ENCODE results near the gene ASAH2. TPM values are rescaled to one million over a fixed set of nuclear protein-coding genes. Genes with fewer than 3 reads are reported as not detected.
"Not testable (repeated sequence)": the region's sequence is repeated elsewhere in the genome, so short reads cannot be mapped to it uniquely, and the experiment has no call there.

Gene ASAH2
- total and polyA plus RNA-seq, 2 donors from 2014 or later: 0.45 to 1.3 TPM

GRCh38 chr10:50271564-50272250, 20.4 kb upstream of the ASAH2 start:
- FAIRE-seq: no peak
- no peaks in the 10 kb centered on the region for H3K27me3 ChIP-seq (ENCODE audit: control insufficient read depth, insufficient read depth, low read length)
- no peaks in the 10 kb centered on the region for H3K9me3 ChIP-seq (ENCODE audit: control insufficient read depth in 2 of 3, insufficient read depth in 1 of 3, low read length in 3 of 3)
- no peak overlapping the region for H3K27ac ChIP-seq (ENCODE audit: low read depth in 2 of 2, low read length in 2 of 2)
- no peak for DNase-seq
- no peak for TF ChIP-seq CTCF (IDR thresholded peaks at IDR 0.05; ENCODE audit: borderline replicate concordance, extremely low read depth, insufficient read depth)
- intact Hi-C loops (cut with DNase I): no loop called here
- no peaks in the 10 kb centered on the region for H3K4me1 ChIP-seq (ENCODE audit: control insufficient read depth in 2 of 3, insufficient read depth in 2 of 3, low read depth in 1 of 3, low read length in 3 of 3)
- no peak overlapping the region for H3K9ac ChIP-seq (ENCODE audit: low read length in 3 of 3)
- H3K4me3 ChIP-seq (ENCODE audit: low read length in 3 of 3): no peak overlapping the region
- H3K36me3 ChIP-seq (ENCODE audit: control insufficient read depth in 2 of 3, insufficient read depth in 3 of 3, low read length in 3 of 3): no peaks in the 10 kb centered on the region

- H3K4me3 ChIP-seq (ENCODE audit: low read length in 3 of 3); H3K36me3 ChIP-seq (ENCODE audit: control insufficient read depth in 2 of 3, insufficient read depth in 3 of 3, low read length in 3 of 3); H3K27ac ChIP-seq (ENCODE audit: low read depth in 2 of 2, low read length in 2 of 2); H3K27me3 ChIP-seq (ENCODE audit: control insufficient read depth, insufficient read depth, low read length); H3K9ac ChIP-seq (ENCODE audit: low read length in 3 of 3); H3K9me3 ChIP-seq (ENCODE audit: control insufficient read depth in 2 of 3, insufficient read depth in 1 of 3, low read length in 3 of 3); DNase-seq; H3K4me1 ChIP-seq (ENCODE audit: control insufficient read depth in 2 of 3, insufficient read depth in 2 of 3, low read depth in 1 of 3, low read length in 3 of 3); FAIRE-seq; intact Hi-C loops (cut with DNase I): not testable (repeated sequence)
Measured at GRCh38 chr10:50267877-50268276, 16.6 kb upstream of the ASAH2 start.

- H3K36me3 ChIP-seq (ENCODE audit: control insufficient read depth in 2 of 3, insufficient read depth in 3 of 3, low read length in 3 of 3); DNase-seq; H3K4me3 ChIP-seq (ENCODE audit: low read length in 3 of 3); FAIRE-seq; intact Hi-C loops (cut with DNase I); H3K9me3 ChIP-seq (ENCODE audit: control insufficient read depth in 2 of 3, insufficient read depth in 1 of 3, low read length in 3 of 3); H3K9ac ChIP-seq (ENCODE audit: low read length in 3 of 3); H3K4me1 ChIP-seq (ENCODE audit: control insufficient read depth in 2 of 3, insufficient read depth in 2 of 3, low read depth in 1 of 3, low read length in 3 of 3); H3K27ac ChIP-seq (ENCODE audit: low read depth in 2 of 2, low read length in 2 of 2); H3K27me3 ChIP-seq (ENCODE audit: control insufficient read depth, insufficient read depth, low read length): not testable (repeated sequence)
Measured at GRCh38 chr10:50262625-50263024, 11.3 kb upstream of the ASAH2 start.

- H3K4me1 ChIP-seq (ENCODE audit: control insufficient read depth in 2 of 3, insufficient read depth in 2 of 3, low read depth in 1 of 3, low read length in 3 of 3): peaks cover 0 to 2% (median 0%) of the 10 kb centered on the region in 3 donors
- intact Hi-C loops (cut with DNase I): no loop called here
- no peak overlapping the region for H3K27ac ChIP-seq (ENCODE audit: low read depth in 2 of 2, low read length in 2 of 2)
- no peak overlapping the region for H3K4me3 ChIP-seq (ENCODE audit: low read length in 3 of 3)
- no peak for FAIRE-seq
- H3K36me3 ChIP-seq (ENCODE audit: control insufficient read depth in 2 of 3, insufficient read depth in 3 of 3, low read length in 3 of 3): no peaks in the 10 kb centered on the region
- no peak for DNase-seq
- no peaks in the 10 kb centered on the region for H3K27me3 ChIP-seq (ENCODE audit: control insufficient read depth, insufficient read depth, low read length)
- no peaks in the 10 kb centered on the region for H3K9me3 ChIP-seq (ENCODE audit: control insufficient read depth in 2 of 3, insufficient read depth in 1 of 3, low read length in 3 of 3)
- H3K9ac ChIP-seq (ENCODE audit: low read length in 3 of 3): no peak overlapping the region
- TF ChIP-seq CTCF (IDR thresholded peaks at IDR 0.05; ENCODE audit: borderline replicate concordance, extremely low read depth, insufficient read depth): no peak
Measured at GRCh38 chr10:50260791-50261281, 9.5 kb upstream of the ASAH2 start.

Measured in kidney (tissue), 14 donors.